ENCODE results near the gene COG7.

GRCh38 chr16:23392223-23392600 lies 60.8 kb downstream of the COG7 start:
- no peak for TF ChIP-seq LEF1 (IDR thresholded peaks at IDR 0.05; ENCODE audit: borderline replicate concordance)
- no peak for TF ChIP-seq SUZ12 (IDR thresholded peaks at IDR 0.05)
- TF ChIP-seq FOXM1 (IDR thresholded peaks at IDR 0.05; ENCODE audit: borderline replicate concordance) = no peak
